CD4-positive, alpha-beta memory T cell (primary cell): ENCODE measurements around the gene SNIP1. TPM values are rescaled to one million over a fixed set of nuclear protein-coding genes. Genes with fewer than 3 reads are reported as not detected.

Experiments used
- CTCF ChIA-PET: fragments of 350-600 bp; sonication (Branson Sonifier 250); formaldehyde crosslinking; loops from one replicate; lab custom pipeline; 2021; ENCODE audit warnings: inconsistent platforms; ENCODE audit not compliant: partially characterized antibody; lab: Charles Lee
- POLR2A ChIA-PET: fragments of 350-600 bp; sonication (Branson Sonifier 250); formaldehyde crosslinking; loops from one replicate; lab custom pipeline; 2021; ENCODE audit not compliant: partially characterized antibody; lab: Charles Lee
- DNase-seq, 5 donors: peaks; one replicate each; pipeline versions ENCODE4 v3.0.0 to v3.0.0-alpha.2; 2020 to 2022; ENCODE audit warnings: mixed read lengths in 1 of 5
- H3K27ac ChIP-seq: one replicate; pipeline ENCODE4 v1.7.0; 2013; ENCODE audit warnings: low read depth, low read length
- H3K27me3 ChIP-seq: 2 replicates; pipeline ENCODE4 v1.7.0; 2013; ENCODE audit warnings: mild to moderate bottlenecking, low read length, moderate library complexity; ENCODE audit not compliant: insufficient read depth
- H3K36me3 ChIP-seq: 2 replicates; pipeline ENCODE4 v1.7.0; 2013; ENCODE audit warnings: mild to moderate bottlenecking, low read length, moderate library complexity; ENCODE audit not compliant: insufficient read depth
- H3K4me1 ChIP-seq: 2 replicates; pipeline ENCODE4 v1.7.0; 2013; ENCODE audit warnings: mild to moderate bottlenecking, low read length, moderate library complexity; ENCODE audit not compliant: insufficient read depth
- H3K4me3 ChIP-seq, 2 donors: one replicate each; pipeline ENCODE4 v1.7.0; 2013; ENCODE audit warnings: low read length in 2 of 2, mild to moderate bottlenecking in 1 of 2
- H3K9me3 ChIP-seq, 2 donors: one replicate each; pipeline ENCODE4 v1.7.0; 2013; ENCODE audit warnings: low read length in 2 of 2, control low read depth in 1 of 2; ENCODE audit not compliant: control insufficient read depth in 1 of 2
- H3K27ac Mint-ChIP-seq, 7 donors: one replicate each; pipeline ENCODE4 v1.8.0; 2020 to 2021; ENCODE audit warnings: mixed read lengths in 7 of 7, mild to moderate bottlenecking in 6 of 7, inconsistent platforms in 3 of 7, moderate library complexity in 3 of 7
- H3K27me3 Mint-ChIP-seq, 2 donors: one replicate each; pipeline ENCODE4 v1.8.0; 2020 to 2021; ENCODE audit warnings: mixed read lengths in 2 of 2
- H3K36me3 Mint-ChIP-seq, 2 donors: one replicate each; pipeline ENCODE4 v1.8.0; 2020 to 2021; ENCODE audit warnings: mixed read lengths in 2 of 2, inconsistent platforms in 1 of 2, mild to moderate bottlenecking in 1 of 2
- H3K4me1 Mint-ChIP-seq, 4 donors: one replicate each; pipeline ENCODE4 v1.8.0; 2020 to 2021; ENCODE audit warnings: mixed read lengths in 4 of 4, mild to moderate bottlenecking in 1 of 4
- H3K4me3 Mint-ChIP-seq, 8 donors: one replicate each; pipeline ENCODE4 v1.8.0; 2020 to 2021; ENCODE audit warnings: mixed read lengths in 8 of 8, mild to moderate bottlenecking in 7 of 8, moderate library complexity in 6 of 8, inconsistent platforms in 3 of 8
- H3K9me3 Mint-ChIP-seq, 8 donors: one replicate each; pipeline ENCODE4 v1.8.0; 2020 to 2021; ENCODE audit warnings: mixed read lengths in 8 of 8, mild to moderate bottlenecking in 5 of 8, inconsistent platforms in 3 of 8, moderate library complexity in 1 of 8
- intact Hi-C: fragments of 100-400 bp; cut with micrococcal nuclease; formaldehyde crosslinking; loops from one replicate; pipeline ENCODE4 v1.15.1; 2023
- polyA plus RNA-seq, 2 donors: library from polyadenylated mRNA; unstranded; fragments of 300-500 nt; fragmentation: Illumina TruSeq; gene quantifications; one replicate each; pipeline ENCODE4 v1.2.3, GENCODE V29; 2021
- total RNA-seq, 2 experiments: library from RNA; stranded (reverse); gene quantifications; one replicate each; pipeline ENCODE4 v1.2.3, GENCODE V29; 2021

SNIP1 gene
- total and polyA plus RNA-seq, 4 experiments from 2014 or later = 2.1 to 30.2 (median 18.4) TPM

GRCh38 chr1:37570528-37571334, 16.6 kb upstream of the SNIP1 start:
- Histone ChIP-seq H3K9me3 (no peaks in the 10 kb centered on the region), H3K4me3 (no peak overlapping the region), H3K36me3 (peaks cover 92% of the 10 kb centered on the region), H3K4me1 (no peaks in the 10 kb centered on the region), H3K27ac (no peak overlapping the region), H3K27me3 (no peaks in the 10 kb centered on the region)
- intact Hi-C loops = no loop called here
- Mint-ChIP-seq H3K4me1 (no peaks in the 10 kb centered on the region), H3K27me3 (no peaks in the 10 kb centered on the region), H3K4me3 (no peak overlapping the region), H3K27ac (peak overlapping the region in 2 of 7 donors; percentile 45 to 57), H3K36me3 (peaks cover 74 to 93% of the 10 kb centered on the region in 2 donors), H3K9me3 (no peaks in the 10 kb centered on the region)
- no peak for DNase-seq
- ChIA-PET POLR2A (no interaction called here), CTCF (no interaction called here)

- H3K4me1 Mint-ChIP-seq = no peaks in the 10 kb centered on the region
- intact Hi-C loops = no loop called here
- H3K36me3 ChIP-seq = peaks cover 62% of the 10 kb centered on the region
These were observed 12.9 kb upstream of the SNIP1 start for GRCh38 chr1:37567023-37567422.

GRCh38 chr1:37564892-37565291, 10.8 kb upstream of the SNIP1 start:
- H3K4me3 Mint-ChIP-seq = no peak overlapping the region
- H3K27me3 Mint-ChIP-seq = no peaks in the 10 kb centered on the region
- ChIA-PET POLR2A (no interaction called here), CTCF (interaction anchor here (1.1 to 1.3 kb wide), 4 partner anchors 10 to 40 kb away, joined by 3 to 4 read pairs (median 4); partner anchors contain the start of gene SNIP1)
- no peaks in the 10 kb centered on the region for H3K4me1 Mint-ChIP-seq
- Histone ChIP-seq H3K27ac (no peak overlapping the region), H3K9me3 (no peaks in the 10 kb centered on the region), H3K27me3 (no peaks in the 10 kb centered on the region), H3K36me3 (peaks cover 46% of the 10 kb centered on the region), H3K4me1 (no peaks in the 10 kb centered on the region), H3K4me3 (no peak overlapping the region)
- peaks cover 39 to 60% of the 10 kb centered on the region in 2 donors for H3K36me3 Mint-ChIP-seq
- intact Hi-C loops = no loop called here
- no peak for DNase-seq
- H3K9me3 Mint-ChIP-seq = no peaks in the 10 kb centered on the region
- peak overlapping the region in 2 of 7 donors; percentile 3 to 48 for H3K27ac Mint-ChIP-seq

More at GRCh38 chr1:37567023-37567422, 12.9 kb upstream of the SNIP1 start:
- Mint-ChIP-seq H3K4me3 (no peak overlapping the region), H3K27ac (peak overlapping the region in 2 of 7 donors; percentile 24 to 63), H3K36me3 (peaks cover 57 to 77% of the 10 kb centered on the region in 2 donors), H3K9me3 (no peaks in the 10 kb centered on the region), H3K27me3 (no peaks in the 10 kb centered on the region)
- no peak for DNase-seq
- ChIA-PET CTCF (no interaction called here), POLR2A (interaction anchor here (1.1 kb wide), 1 partner anchor 52 kb away, joined by 3 read pairs; no protein-coding TSS in a partner anchor)
- no peaks in the 10 kb centered on the region for H3K9me3 ChIP-seq
- H3K4me3 ChIP-seq = no peak overlapping the region
- H3K27me3 ChIP-seq = no peaks in the 10 kb centered on the region
- no peaks in the 10 kb centered on the region for H3K4me1 ChIP-seq
- H3K27ac ChIP-seq = no peak overlapping the region

- Mint-ChIP-seq H3K27ac (no peak overlapping the region), H3K9me3 (no peaks in the 10 kb centered on the region), H3K4me3 (no peak overlapping the region), H3K4me1 (peaks cover 0 to 1% (median 0%) of the 10 kb centered on the region in 4 donors), H3K36me3 (peaks cover 24 to 41% of the 10 kb centered on the region in 2 donors), H3K27me3 (no peaks in the 10 kb centered on the region)
- intact Hi-C loops = no loop called here
- CTCF ChIA-PET = interaction anchor here (1.5 to 1.9 kb wide), 2 partner anchors 19 to 118 kb away, joined by 3 to 9 read pairs; no protein-coding TSS in a partner anchor
- DNase-seq = no peak
- no peaks in the 10 kb centered on the region for H3K4me1 ChIP-seq
- peaks cover 27% of the 10 kb centered on the region for H3K36me3 ChIP-seq
- H3K9me3 ChIP-seq = no peaks in the 10 kb centered on the region
- no peak overlapping the region for H3K4me3 ChIP-seq
- H3K27me3 ChIP-seq = no peaks in the 10 kb centered on the region
- POLR2A ChIA-PET = no interaction called here
- no peak overlapping the region for H3K27ac ChIP-seq
These were observed 8.9 kb upstream of the SNIP1 start for GRCh38 chr1:37562984-37563383.

- H3K36me3 ChIP-seq = peaks cover 11% of the 10 kb centered on the region
- H3K4me1 ChIP-seq = no peaks in the 10 kb centered on the region
- no peak overlapping the region for H3K4me3 Mint-ChIP-seq
- H3K4me1 Mint-ChIP-seq = peaks cover 0 to 1% (median 0%) of the 10 kb centered on the region in 4 donors
- peak overlapping the region in 3 of 7 donors; percentile 23 to 82 (median 81) for H3K27ac Mint-ChIP-seq
- no peaks in the 10 kb centered on the region for H3K9me3 Mint-ChIP-seq
- H3K36me3 Mint-ChIP-seq = peaks cover 12 to 25% of the 10 kb centered on the region in 2 donors
- no peak overlapping the region for H3K4me3 ChIP-seq
- intact Hi-C loops = loop anchor here (1.0 kb wide), 1 partner anchor 121 kb away; no protein-coding TSS in a partner anchor
- peak in 4 of 5 donors; percentile 16 to 36 (median 24) for DNase-seq
- no peaks in the 10 kb centered on the region for H3K27me3 ChIP-seq
- ChIA-PET POLR2A (no interaction called here), CTCF (interaction anchor here (0.6 to 1.9 kb wide), 3 partner anchors 20 to 120 kb away, joined by 3 to 9 read pairs (median 3); no protein-coding TSS in a partner anchor)
- H3K27me3 Mint-ChIP-seq = no peaks in the 10 kb centered on the region
- H3K9me3 ChIP-seq = no peaks in the 10 kb centered on the region
- H3K27ac ChIP-seq = no peak overlapping the region
These were observed 7.3 kb upstream of the SNIP1 start for GRCh38 chr1:37561133-37562132.

- intact Hi-C loops = loop anchor here (1.0 kb wide), 1 partner anchor 122 kb away; no protein-coding TSS in a partner anchor
- no peak overlapping the region for H3K27ac Mint-ChIP-seq
- no peak for DNase-seq
- no peak overlapping the region for H3K27ac ChIP-seq
- POLR2A ChIA-PET = no interaction called here
- peaks cover 3% of the 10 kb centered on the region for H3K36me3 ChIP-seq
- H3K27me3 ChIP-seq = no peaks in the 10 kb centered on the region
- H3K4me3 ChIP-seq = no peak overlapping the region
- peaks cover 0 to 1% (median 0%) of the 10 kb centered on the region in 4 donors for H3K4me1 Mint-ChIP-seq
- no peaks in the 10 kb centered on the region for H3K27me3 Mint-ChIP-seq
- CTCF ChIA-PET = interaction anchor here (0.6 kb wide), 1 partner anchor 20 kb away, joined by 3 read pairs; no protein-coding TSS in a partner anchor
- H3K4me3 Mint-ChIP-seq = no peak overlapping the region
- peaks cover 9 to 17% of the 10 kb centered on the region in 2 donors for H3K36me3 Mint-ChIP-seq
- no peaks in the 10 kb centered on the region for H3K9me3 Mint-ChIP-seq
- no peaks in the 10 kb centered on the region for H3K4me1 ChIP-seq
- H3K9me3 ChIP-seq = no peaks in the 10 kb centered on the region
These were observed 6.5 kb upstream of the SNIP1 start for GRCh38 chr1:37560401-37561132.
